ENCODE data around the gene NLGN1. TPM values are rescaled to one million over a fixed set of nuclear protein-coding genes. Genes with fewer than 3 reads are reported as not detected.

The NLGN1 gene
- total and polyA plus RNA-seq, 2 of the 13 experiments (the other 11 are each of a cell fraction or from before 2014, with no cell fraction given): not detected

GRCh38 chr3:174028673-174029072 is 631.1 kb downstream of the NLGN1 start:
- in situ Hi-C loops (cut with HindIII; ENCODE audit: extremely low pct_ligation_motif_present, low pct_unique_long_range_greater_than_20kb): no loop called here
- DNase-seq (ENCODE audit: low spot score): no peak
- intact Hi-C loops (cut with micrococcal nuclease; ENCODE audit: unreplicated experiment): no loop called here
- H3K4me1 ChIP-seq (ENCODE audit: insufficient read depth, low read length): no peaks in the 10 kb centered on the region
- WGBS (ENCODE audit: low lambda C conversion rate): 45% methylated on average over 2 of the region's 2 CpGs
- H3K4me2 ChIP-seq (ENCODE audit: low read depth, low read length): no peak overlapping the region
- TF ChIP-seq NFIB (CRISPR knock-in tag; IDR thresholded peaks at IDR 0.05; ENCODE audit: borderline replicate concordance) (no peak), POLR2G (IDR thresholded peaks at IDR 0.05; ENCODE audit: low read depth, low read length) (no peak), ZBTB49 (CRISPR knock-in tag; IDR thresholded peaks at IDR 0.05; ENCODE audit: borderline replicate concordance) (no peak), ZNF318 (CRISPR knock-in tag; IDR thresholded peaks at IDR 0.05) (no peak), CBX2 (IDR thresholded peaks at IDR 0.05; ENCODE audit: low read depth, low read length) (no peak), CBX2 (CRISPR knock-in tag; IDR thresholded peaks at IDR 0.05; ENCODE audit: low read depth) (no peak)
- H3K27ac ChIP-seq (ENCODE audit: extremely low read length, insufficient read depth, low read length): no peak overlapping the region
- H3K27me3 ChIP-seq (ENCODE audit: control insufficient read depth in 1 of 2, insufficient read depth in 2 of 2, low read length in 2 of 2): no peaks in the 10 kb centered on the region
- no peaks in the 10 kb centered on the region for H4K20me1 ChIP-seq (ENCODE audit: insufficient read depth, low read length)
- H3K9ac ChIP-seq (ENCODE audit: insufficient read depth, low read depth, low read length): no peak overlapping the region
- CTCF ChIA-PET (ENCODE audit: low intra/inter-chr PET ratio, low total read pairs): no interaction called here
- H3K79me2 ChIP-seq (ENCODE audit: insufficient read depth, low read length): no peaks in the 10 kb centered on the region
- POLR2A ChIA-PET: no interaction called here
- FAIRE-seq: no peak
- no peak overlapping the region for H3K4me3 ChIP-seq (replicated peaks in 1 of 3; ENCODE audit: insufficient read depth in 1 of 3, low read depth in 2 of 3, low read length in 3 of 3)
- H3K9me3 ChIP-seq (ENCODE audit: low read length): peaks cover 22% of the 10 kb centered on the region
- H2AFZ ChIP-seq (ENCODE audit: low read length): no peak overlapping the region
- H3K36me3 ChIP-seq (replicated peaks in 1 of 2; ENCODE audit: control insufficient read depth in 1 of 2, insufficient read depth in 2 of 2, low read length in 2 of 2): no peaks in the 10 kb centered on the region
- no TSS peak for BruUV-seq (replicated peaks)
- no peak for ATAC-seq
